ENCODE measurements around the gene SMIM36. TPM values are rescaled to one million over a fixed set of nuclear protein-coding genes. Genes with fewer than 3 reads are reported as not detected.

SMIM36 gene
- total and polyA plus RNA-seq, 2 donors from 2014 or later: not detected

- Histone ChIP-seq H3K4me1 (ENCODE audit: control insufficient read depth in 2 of 3, insufficient read depth in 2 of 3, low read depth in 1 of 3, low read length in 3 of 3) (peaks cover 0 to 5% (median 0%) of the 10 kb centered on the region in 3 donors), H3K27ac (ENCODE audit: low read depth in 2 of 2, low read length in 2 of 2) (no peak overlapping the region), H3K9me3 (ENCODE audit: control insufficient read depth in 2 of 3, insufficient read depth in 1 of 3, low read length in 3 of 3) (no peaks in the 10 kb centered on the region), H3K4me3 (ENCODE audit: low read length in 3 of 3) (no peak overlapping the region), H3K27me3 (ENCODE audit: control insufficient read depth, insufficient read depth, low read length) (no peaks in the 10 kb centered on the region), H3K36me3 (ENCODE audit: control insufficient read depth in 2 of 3, insufficient read depth in 3 of 3, low read length in 3 of 3) (no peaks in the 10 kb centered on the region), H3K9ac (ENCODE audit: low read length in 3 of 3) (no peak overlapping the region)
- no peak for TF ChIP-seq CTCF (IDR thresholded peaks at IDR 0.05; ENCODE audit: borderline replicate concordance, extremely low read depth, insufficient read depth)
- DNase-seq: no peak
- FAIRE-seq: no peak
- intact Hi-C loops (cut with DNase I): no loop called here
Measured at GRCh38 chr17:55463600-55463999, 47.7 kb downstream of the SMIM36 start.

GRCh38 chr17:55462711-55463110, 48.5 kb downstream of the SMIM36 start:
- H3K9me3 ChIP-seq (ENCODE audit: control insufficient read depth in 2 of 3, insufficient read depth in 1 of 3, low read length in 3 of 3): no peaks in the 10 kb centered on the region
- intact Hi-C loops (cut with DNase I): no loop called here
- H3K27me3 ChIP-seq (ENCODE audit: control insufficient read depth, insufficient read depth, low read length): no peaks in the 10 kb centered on the region
- no peak overlapping the region for H3K27ac ChIP-seq (ENCODE audit: low read depth in 2 of 2, low read length in 2 of 2)
- no peak overlapping the region for H3K4me3 ChIP-seq (ENCODE audit: low read length in 3 of 3)
- no peaks in the 10 kb centered on the region for H3K36me3 ChIP-seq (ENCODE audit: control insufficient read depth in 2 of 3, insufficient read depth in 3 of 3, low read length in 3 of 3)
- FAIRE-seq: no peak
- no peak overlapping the region for H3K9ac ChIP-seq (ENCODE audit: low read length in 3 of 3)
- no peak for TF ChIP-seq CTCF (IDR thresholded peaks at IDR 0.05; ENCODE audit: borderline replicate concordance, extremely low read depth, insufficient read depth)
- peaks cover 0 to 5% (median 0%) of the 10 kb centered on the region in 3 donors for H3K4me1 ChIP-seq (ENCODE audit: control insufficient read depth in 2 of 3, insufficient read depth in 2 of 3, low read depth in 1 of 3, low read length in 3 of 3)
- DNase-seq: no peak

GRCh38 chr17:55462234-55462633, 49.0 kb downstream of the SMIM36 start:
- Histone ChIP-seq H3K4me1 (ENCODE audit: control insufficient read depth in 2 of 3, insufficient read depth in 2 of 3, low read depth in 1 of 3, low read length in 3 of 3) (peaks cover 0 to 5% (median 0%) of the 10 kb centered on the region in 3 donors), H3K4me3 (ENCODE audit: low read length in 3 of 3) (no peak overlapping the region), H3K27ac (ENCODE audit: low read depth in 2 of 2, low read length in 2 of 2) (no peak overlapping the region), H3K36me3 (ENCODE audit: control insufficient read depth in 2 of 3, insufficient read depth in 3 of 3, low read length in 3 of 3) (no peaks in the 10 kb centered on the region), H3K9ac (ENCODE audit: low read length in 3 of 3) (no peak overlapping the region), H3K9me3 (ENCODE audit: control insufficient read depth in 2 of 3, insufficient read depth in 1 of 3, low read length in 3 of 3) (no peaks in the 10 kb centered on the region), H3K27me3 (ENCODE audit: control insufficient read depth, insufficient read depth, low read length) (no peaks in the 10 kb centered on the region)
- intact Hi-C loops (cut with DNase I): no loop called here
- no peak for TF ChIP-seq CTCF (IDR thresholded peaks at IDR 0.05; ENCODE audit: borderline replicate concordance, extremely low read depth, insufficient read depth)
- DNase-seq (no peak), FAIRE-seq (no peak)

GRCh38 chr17:55458978-55459377, 52.3 kb downstream of the SMIM36 start:
- Histone ChIP-seq H3K9me3 (ENCODE audit: control insufficient read depth in 2 of 3, insufficient read depth in 1 of 3, low read length in 3 of 3) (no peaks in the 10 kb centered on the region), H3K36me3 (ENCODE audit: control insufficient read depth in 2 of 3, insufficient read depth in 3 of 3, low read length in 3 of 3) (no peaks in the 10 kb centered on the region), H3K27ac (ENCODE audit: low read depth in 2 of 2, low read length in 2 of 2) (no peak overlapping the region), H3K27me3 (ENCODE audit: control insufficient read depth, insufficient read depth, low read length) (no peaks in the 10 kb centered on the region), H3K4me1 (ENCODE audit: control insufficient read depth in 2 of 3, insufficient read depth in 2 of 3, low read depth in 1 of 3, low read length in 3 of 3) (no peaks in the 10 kb centered on the region), H3K4me3 (ENCODE audit: low read length in 3 of 3) (no peak overlapping the region), H3K9ac (ENCODE audit: low read length in 3 of 3) (no peak overlapping the region)
- no peak for DNase-seq
- FAIRE-seq: no peak
- TF ChIP-seq CTCF (IDR thresholded peaks at IDR 0.05; ENCODE audit: borderline replicate concordance, extremely low read depth, insufficient read depth): no peak
- intact Hi-C loops (cut with DNase I): no loop called here
